Adrenal gland (tissue), 12 donors: ENCODE data around the gene SDK2. TPM values are rescaled to one million over a fixed set of nuclear protein-coding genes. Genes with fewer than 3 reads are reported as not detected.

ENCODE experiments used
- DNase-seq, 7 donors: peaks; one replicate each; pipeline ENCODE4 v3.0.0-alpha.2; 2019 to 2020
- H3K27ac ChIP-seq, 5 donors: fragments of 200-600 bp; sonication (generic) in 4 of 5; 1 replicate in 3 of 5; 2 replicates in 2 of 5; pipeline versions ENCODE4 v1.5.1 to v1.8.0; 2016 to 2020; ENCODE audit warnings: mild to moderate bottlenecking in 1 of 5
- H3K27me3 ChIP-seq: fragments of 200-600 bp; 2 replicates; pipeline ENCODE4 v1.8.0; 2021
- H3K36me3 ChIP-seq, 2 donors: fragments of 200-600 bp; replicated peaks in 1 of 2; 1 replicate in 1 of 2; 2 replicates in 1 of 2; pipeline versions ENCODE4 v1.5.1 to v1.8.0; 2018 to 2022
- H3K4me1 ChIP-seq, 2 donors: fragments of 200-600 bp; replicated peaks in 1 of 2; 1 replicate in 1 of 2; 2 replicates in 1 of 2; pipeline versions ENCODE4 v1.5.1 to v1.8.0; 2018 to 2021
- H3K4me3 ChIP-seq, 4 donors: fragments of 200-600 bp; sonication (generic) in 3 of 4; one replicate each; pipeline ENCODE4 v1.5.1; 2016 to 2018
- H3K9me3 ChIP-seq, 3 donors: fragments of 200-600 bp; sonication (generic) in 1 of 3; replicated peaks in 1 of 3; 1 replicate in 2 of 3; 2 replicates in 1 of 3; pipeline versions ENCODE4 v1.5.1 to v1.8.0; 2016 to 2021
- POLR2A ChIP-seq, 2 donors: fragments of 450-650 bp; IDR thresholded peaks; one replicate each; pipeline ENCODE4 v1.6.1; 2017; ENCODE audit warnings: antibody characterized with exemption in 2 of 2, mild to moderate bottlenecking in 2 of 2, moderate library complexity in 1 of 2
- WGBS, 4 donors: extraction: QIAGEN DNeasy Blood & Tissue Kit in 2 of 4; methylation state at CpG; one replicate each; pipeline versions ENCODE4 v1.1.5 to v1.1.7; 2013 to 2017; 5-methylcytosine and 5-hydroxymethylcytosine counted together
- intact Hi-C, 2 donors: fragments of 100-400 bp; cut with DNase I; formaldehyde crosslinking; loops; one replicate each; pipeline versions ENCODE4 v1.14.1 to v1.15.0; 2022 to 2023
- polyA plus RNA-seq, 3 donors: library from polyadenylated mRNA; stranded (reverse); fragments of 200-250 nt in 2 of 3; fragments of 350-450 nt in 1 of 3; fragmentation: Illumina TruSeq in 1 of 3; extraction: RNeasy Lipid Tissue Mini Kit (QIAGEN cat#74804) in 1 of 3; gene quantifications; one replicate each; pipeline ENCODE4 v1.2.3, GENCODE V29; 2013 to 2014
- total RNA-seq, 9 donors: library from RNA; depleted of rRNA in 4 of 9; stranded (reverse); fragments of >200 nt in 4 of 9; fragments of 120-200 nt in 1 of 9; fragmentation: NEBNext Ultra II Directional in 1 of 9; extraction: Animal tissue kit (Norgen Biotek cat#: 25700) in 1 of 9; gene quantifications; one replicate each; pipeline versions ENCODE4 v1.1.0 to v1.2.4, GENCODE V29; 2013 to 2023
- TF ChIP-seq, protein P1 (sequence below), 6 experiments: fragments of 450-650 bp in 4 of 6; fragments of 200-600 bp in 2 of 6; sonication (generic) in 1 of 6; IDR thresholded peaks; 1 replicate in 5 of 6; 2 replicates in 1 of 6; pipeline versions ENCODE4 v1.5.1 to v1.8.0; 2016 to 2021; ENCODE audit warnings: antibody characterized with exemption in 6 of 6, mild to moderate bottlenecking in 2 of 6, moderate library complexity in 1 of 6
- donor health status: healthy with polysubstance abuse.
- donor health status: Bipolar disorder and iron deficiency.
- donor health status: DM: yes; HTN: yes; CAD: no.
- donor health status: DM: no; HTN: no; CAD: no.
- donor health status: DM: no; HTN: no; CAD: no.
- donor health status: DM: yes; HTN: yes; CAD: no.

The SDK2 gene
- total and polyA plus RNA-seq, 12 donors = 0.27 to 2.1 (median 0.84) TPM

DNA sequence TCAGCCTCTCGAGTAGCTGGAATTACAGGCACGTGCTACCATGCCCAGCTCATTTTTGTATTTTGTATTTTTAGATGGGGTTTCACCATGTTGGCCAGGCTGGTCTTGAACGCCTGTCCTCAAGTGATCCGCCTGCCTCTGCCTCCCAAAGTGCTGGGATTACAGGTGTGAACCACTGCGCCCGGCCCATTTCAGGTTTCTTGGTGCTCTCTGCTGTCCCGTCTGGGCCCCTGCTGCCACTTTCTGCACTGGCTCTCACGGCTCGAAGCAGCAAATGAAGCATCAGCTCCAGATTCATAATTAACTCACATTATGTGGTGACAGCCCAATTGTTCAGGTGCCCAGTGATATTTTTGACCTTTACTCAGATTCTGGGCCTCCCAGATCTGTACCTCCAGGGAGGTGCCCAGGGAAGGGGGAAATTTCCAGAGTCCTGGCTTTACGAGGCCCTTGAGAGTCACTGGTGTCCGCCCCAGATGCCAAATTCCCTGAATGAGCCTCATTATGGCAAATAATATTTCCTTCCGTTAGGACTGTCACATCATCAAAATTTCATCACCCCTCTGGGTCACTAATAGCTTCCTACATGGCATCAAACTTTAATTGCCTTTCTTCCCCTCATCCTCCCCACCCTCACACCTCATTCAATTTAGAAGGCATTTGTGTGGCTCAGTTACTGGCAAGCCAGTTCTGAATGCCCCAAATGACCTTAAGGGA lies 9.0 kb downstream of the SDK2 start:
- Histone ChIP-seq H3K27me3 (no peaks in the 10 kb centered on the region), H3K9me3 (no peaks in the 10 kb centered on the region), H3K36me3 (no peaks in the 10 kb centered on the region), H3K27ac (no peak overlapping the region), H3K4me1 (no peaks in the 10 kb centered on the region), H3K4me3 (no peak overlapping the region)
- 81 to 90% (median 86%) methylated on average over 12 of the region's 12 CpGs for WGBS, 4 donors
- intact Hi-C loops = no loop called here
- no peak for TF ChIP-seq POLR2A (IDR thresholded peaks at IDR 0.05)
- TF ChIP-seq, protein P1, sequence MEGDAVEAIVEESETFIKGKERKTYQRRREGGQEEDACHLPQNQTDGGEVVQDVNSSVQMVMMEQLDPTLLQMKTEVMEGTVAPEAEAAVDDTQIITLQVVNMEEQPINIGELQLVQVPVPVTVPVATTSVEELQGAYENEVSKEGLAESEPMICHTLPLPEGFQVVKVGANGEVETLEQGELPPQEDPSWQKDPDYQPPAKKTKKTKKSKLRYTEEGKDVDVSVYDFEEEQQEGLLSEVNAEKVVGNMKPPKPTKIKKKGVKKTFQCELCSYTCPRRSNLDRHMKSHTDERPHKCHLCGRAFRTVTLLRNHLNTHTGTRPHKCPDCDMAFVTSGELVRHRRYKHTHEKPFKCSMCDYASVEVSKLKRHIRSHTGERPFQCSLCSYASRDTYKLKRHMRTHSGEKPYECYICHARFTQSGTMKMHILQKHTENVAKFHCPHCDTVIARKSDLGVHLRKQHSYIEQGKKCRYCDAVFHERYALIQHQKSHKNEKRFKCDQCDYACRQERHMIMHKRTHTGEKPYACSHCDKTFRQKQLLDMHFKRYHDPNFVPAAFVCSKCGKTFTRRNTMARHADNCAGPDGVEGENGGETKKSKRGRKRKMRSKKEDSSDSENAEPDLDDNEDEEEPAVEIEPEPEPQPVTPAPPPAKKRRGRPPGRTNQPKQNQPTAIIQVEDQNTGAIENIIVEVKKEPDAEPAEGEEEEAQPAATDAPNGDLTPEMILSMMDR (IDR thresholded peaks at IDR 0.05) = no peak
- DNase-seq = no peak

DNA sequence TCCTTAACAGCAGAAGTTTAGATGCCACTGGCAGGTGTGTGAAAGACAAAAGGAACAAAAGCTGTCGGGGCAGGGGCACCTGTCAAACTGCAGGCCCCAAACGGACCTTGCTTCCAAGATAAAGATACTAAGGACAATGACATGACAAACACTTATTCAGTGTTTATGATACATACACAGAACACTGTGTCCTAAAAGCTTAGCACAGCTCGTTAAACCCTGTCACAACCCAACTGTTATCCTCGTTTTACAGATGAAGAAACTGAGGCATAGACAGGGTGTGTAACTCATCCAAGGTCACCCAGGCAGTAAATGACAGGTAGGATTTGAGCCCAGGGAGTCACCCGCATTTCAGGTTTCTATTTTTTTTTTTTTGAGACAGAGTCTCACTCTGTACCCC lies 9.6 kb downstream of the SDK2 start:
- no peaks in the 10 kb centered on the region for H3K27me3 ChIP-seq
- H3K27ac ChIP-seq = no peak overlapping the region
- H3K36me3 ChIP-seq = no peaks in the 10 kb centered on the region
- TF ChIP-seq, protein P1 (IDR thresholded peaks at IDR 0.05) = no peak
- no peak for TF ChIP-seq POLR2A (IDR thresholded peaks at IDR 0.05)
- no peaks in the 10 kb centered on the region for H3K4me1 ChIP-seq
- H3K9me3 ChIP-seq = no peaks in the 10 kb centered on the region
- no peak for DNase-seq
- no peak overlapping the region for H3K4me3 ChIP-seq
- WGBS, 4 donors = 72 to 92% (median 81%) methylated on average over 5 of the region's 5 CpGs
- intact Hi-C loops = no loop called here

DNA sequence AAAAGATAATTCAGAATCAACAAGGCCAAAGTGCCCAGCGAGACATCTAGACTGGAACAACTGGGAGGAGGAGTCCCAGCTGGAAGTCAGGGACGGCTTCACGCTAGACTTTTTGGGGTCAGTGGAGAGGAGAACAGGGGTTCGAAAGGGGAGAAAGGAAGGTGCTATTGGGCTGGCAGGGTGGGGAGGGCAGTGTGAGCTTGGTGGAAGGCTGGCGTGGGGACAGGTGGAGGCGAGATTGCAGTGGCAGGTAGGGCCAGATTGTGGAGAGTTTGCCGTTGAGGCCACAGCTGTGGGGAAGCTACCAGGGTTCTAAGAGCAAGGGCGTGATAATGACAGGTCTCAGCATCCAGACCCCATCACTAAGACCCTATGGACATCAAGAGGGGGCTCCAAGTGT lies 10.5 kb downstream of the SDK2 start:
- intact Hi-C loops = no loop called here
- WGBS, 4 donors = 89 to 97% (median 94%) methylated on average over 8 of the region's 8 CpGs
- Histone ChIP-seq H3K9me3 (no peaks in the 10 kb centered on the region), H3K36me3 (no peaks in the 10 kb centered on the region), H3K27me3 (no peaks in the 10 kb centered on the region), H3K4me3 (no peak overlapping the region), H3K27ac (no peak overlapping the region), H3K4me1 (no peaks in the 10 kb centered on the region)
- no peak for DNase-seq
- no peak for TF ChIP-seq POLR2A (IDR thresholded peaks at IDR 0.05)
- TF ChIP-seq, protein P1 (IDR thresholded peaks at IDR 0.05) = no peak

DNA sequence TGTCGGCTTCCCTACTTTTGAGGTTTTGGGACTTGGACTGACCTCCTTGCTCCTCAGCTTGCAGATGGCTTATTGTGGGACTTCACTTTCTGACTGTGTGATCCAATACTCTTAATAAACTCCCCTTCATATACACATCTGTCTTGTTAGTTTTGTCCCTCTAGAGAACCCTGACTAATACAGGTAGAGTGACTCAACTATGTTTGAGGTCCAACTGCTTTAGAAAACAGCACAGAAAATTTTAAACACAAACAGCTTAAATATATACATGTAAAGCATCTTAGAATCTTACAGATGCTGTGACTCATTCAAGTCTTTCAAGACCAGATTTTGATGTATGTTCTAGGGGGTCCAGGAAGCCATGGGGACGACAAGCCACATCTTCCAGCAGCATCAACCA lies 11.7 kb downstream of the SDK2 start:
- Histone ChIP-seq H3K36me3 (no peaks in the 10 kb centered on the region), H3K27ac (no peak overlapping the region), H3K4me3 (no peak overlapping the region), H3K27me3 (no peaks in the 10 kb centered on the region), H3K9me3 (no peaks in the 10 kb centered on the region), H3K4me1 (no peaks in the 10 kb centered on the region)
- TF ChIP-seq POLR2A (IDR thresholded peaks at IDR 0.05) = no peak
- TF ChIP-seq, protein P1 (IDR thresholded peaks at IDR 0.05) = no peak
- WGBS, 4 donors = 73 to 97% (median 85%) methylated on average over 2 of the region's 2 CpGs
- no peak for DNase-seq
- intact Hi-C loops = no loop called here
